Activated naive CD4-positive, alpha-beta T cell treated with anti-CD3 and anti-CD28 coated beads for 36 hours (primary cell): ENCODE data around the gene CCDC150. TPM values are rescaled to one million over a fixed set of nuclear protein-coding genes. Genes with fewer than 3 reads are reported as not detected.

Experiments used
- CTCF ChIA-PET: fragments of 350-600 bp; sonication (Branson Sonifier 250); formaldehyde crosslinking; loops from one replicate; lab custom pipeline; 2021; ENCODE audit warnings: antibody characterized with exemption; lab: Charles Lee
- DNase-seq: peaks from one replicate; pipeline ENCODE4 v3.0.0-alpha.2; 2020
- H3K27ac Mint-ChIP-seq: one replicate; pipeline ENCODE4 v1.8.0; 2021; ENCODE audit warnings: mild to moderate bottlenecking, mixed read lengths
- H3K27me3 Mint-ChIP-seq: one replicate; pipeline ENCODE4 v1.8.0; 2021; ENCODE audit warnings: low read depth, mixed read lengths
- H3K36me3 Mint-ChIP-seq: one replicate; pipeline ENCODE4 v1.8.0; 2021; ENCODE audit warnings: low read depth, mixed read lengths
- H3K4me1 Mint-ChIP-seq: one replicate; pipeline ENCODE4 v1.8.0; 2021; ENCODE audit warnings: low read depth, mixed read lengths
- H3K4me3 Mint-ChIP-seq: one replicate; pipeline ENCODE4 v1.8.0; 2021; ENCODE audit warnings: mild to moderate bottlenecking, moderate library complexity, mixed read lengths
- H3K9me3 Mint-ChIP-seq: one replicate; pipeline ENCODE4 v1.8.0; 2021; ENCODE audit warnings: mixed read lengths
- intact Hi-C: fragments of 100-400 bp; cut with micrococcal nuclease; formaldehyde crosslinking; loops from one replicate; pipeline ENCODE4 v1.15.1; 2023
- total RNA-seq, 2 experiments: library from RNA; stranded (reverse); gene quantifications; one replicate each; pipeline ENCODE4 v1.2.3, GENCODE V29; 2021

CCDC150 gene
- total RNA-seq, 2 experiments from 2014 or later, result 10.1 to 10.8 TPM

GRCh38 chr2:196750291-196750923, 110.9 kb downstream of the CCDC150 start:
- no peak overlapping the region for H3K4me3 Mint-ChIP-seq
- peaks cover 17% of the 10 kb centered on the region for H3K9me3 Mint-ChIP-seq
- CTCF ChIA-PET, result interaction anchor here (0.9 to 1.8 kb wide), 20 partner anchors 9 to 633 kb away, joined by 3 to 10 read pairs (median 4); partner anchors contain the start of gene GTF3C3
- H3K27me3 Mint-ChIP-seq, result no peaks in the 10 kb centered on the region
- no peak overlapping the region for H3K27ac Mint-ChIP-seq
- DNase-seq, result no peak
- H3K4me1 Mint-ChIP-seq, result peaks cover 9% of the 10 kb centered on the region
- intact Hi-C loops, result loop anchor here (2.0 to 10.0 kb wide), 4 partner anchors 418 to 1027 kb away; no protein-coding TSS in a partner anchor
- H3K36me3 Mint-ChIP-seq, result peaks cover 4% of the 10 kb centered on the region

DNA sequence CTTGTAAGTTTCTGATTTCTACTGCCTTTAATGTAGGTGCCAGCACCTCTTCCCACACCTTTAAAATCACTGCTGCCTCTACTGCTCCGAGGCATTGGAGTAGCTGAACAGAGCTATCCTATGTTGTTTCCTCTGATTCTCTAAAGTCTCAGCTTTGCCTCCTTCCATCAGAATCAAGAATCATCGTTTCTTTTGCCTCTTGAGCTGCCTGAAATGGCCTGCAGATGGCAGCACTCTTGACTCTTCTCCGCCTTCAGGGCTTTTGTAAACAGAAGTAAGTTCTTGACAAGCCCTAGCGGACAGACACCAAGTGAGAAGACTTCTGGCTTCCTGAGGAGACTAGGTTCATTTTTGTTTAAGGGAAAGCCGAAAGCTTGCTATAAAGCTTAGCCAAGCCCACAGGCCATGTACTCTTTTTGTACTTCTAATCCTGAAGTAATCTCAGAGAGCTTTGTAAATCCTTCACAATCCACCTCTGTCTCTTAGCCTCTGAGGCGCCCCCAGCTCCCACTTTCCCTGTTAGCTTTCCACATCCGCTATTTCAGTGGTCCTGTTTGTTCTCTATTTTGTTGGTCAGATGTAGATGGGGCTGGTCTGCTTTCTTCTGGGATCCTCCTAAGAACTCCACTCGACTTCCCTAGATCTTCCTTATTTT, 111.6 kb downstream of the CCDC150 start:
- CTCF ChIA-PET, result interaction anchor here (0.7 to 1.8 kb wide), 22 partner anchors 9 to 632 kb away, joined by 3 to 10 read pairs (median 4); partner anchors contain the start of gene GTF3C3

GRCh38 chr2:196758474-196759377, 119.2 kb downstream of the CCDC150 start:
- no peak overlapping the region for H3K4me3 Mint-ChIP-seq
- CTCF ChIA-PET, result interaction anchor here (1.1 kb wide), 1 partner anchor 11 kb away, joined by 3 read pairs; no protein-coding TSS in a partner anchor
- intact Hi-C loops, result loop anchor here (1.0 to 10.0 kb wide), 2 partner anchors 460 to 624 kb away; no protein-coding TSS in a partner anchor
- peaks cover 32% of the 10 kb centered on the region for H3K36me3 Mint-ChIP-seq
- no peaks in the 10 kb centered on the region for H3K27me3 Mint-ChIP-seq
- no peak overlapping the region for H3K27ac Mint-ChIP-seq
- DNase-seq, result no peak
- H3K4me1 Mint-ChIP-seq, result no peaks in the 10 kb centered on the region
- H3K9me3 Mint-ChIP-seq, result peaks cover 36% of the 10 kb centered on the region

More for the DNA sequence above, 111.6 kb downstream of the CCDC150 start:
- DNase-seq, result peak; percentile 83
- H3K4me3 Mint-ChIP-seq, result no peak overlapping the region
- H3K4me1 Mint-ChIP-seq, result peaks cover 9% of the 10 kb centered on the region
- H3K27me3 Mint-ChIP-seq, result no peaks in the 10 kb centered on the region
- no peak overlapping the region for H3K27ac Mint-ChIP-seq
- peaks cover 4% of the 10 kb centered on the region for H3K36me3 Mint-ChIP-seq
- H3K9me3 Mint-ChIP-seq, result peaks cover 24% of the 10 kb centered on the region
- intact Hi-C loops, result loop anchor here (1.0 to 10.0 kb wide), 7 partner anchors 32 to 1026 kb away; no protein-coding TSS in a partner anchor

- H3K4me3 Mint-ChIP-seq, result no peak overlapping the region
- H3K27me3 Mint-ChIP-seq, result no peaks in the 10 kb centered on the region
- no peak overlapping the region for H3K27ac Mint-ChIP-seq
- DNase-seq, result no peak
- peaks cover 37% of the 10 kb centered on the region for H3K36me3 Mint-ChIP-seq
- intact Hi-C loops, result loop anchor here (1.0 to 10.0 kb wide), 2 partner anchors 461 to 625 kb away; no protein-coding TSS in a partner anchor
- H3K9me3 Mint-ChIP-seq, result peaks cover 30% of the 10 kb centered on the region
- CTCF ChIA-PET, result no interaction called here
- H3K4me1 Mint-ChIP-seq, result no peaks in the 10 kb centered on the region
Observed at GRCh38 chr2:196759378-196759706, 119.8 kb downstream of the CCDC150 start.

GRCh38 chr2:196767101-196767500, 127.6 kb downstream of the CCDC150 start:
- Mint-ChIP-seq H3K27me3 (no peaks in the 10 kb centered on the region), H3K4me1 (no peaks in the 10 kb centered on the region), H3K4me3 (no peak overlapping the region), H3K36me3 (peaks cover 43% of the 10 kb centered on the region), H3K27ac (no peak overlapping the region), H3K9me3 (no peaks in the 10 kb centered on the region)
- CTCF ChIA-PET, result interaction anchor here (0.6 to 1.6 kb wide), 2 partner anchors 16 to 19 kb away, joined by 3 to 9 read pairs; no protein-coding TSS in a partner anchor
- intact Hi-C loops, result no loop called here
- no peak for DNase-seq

Other genes starting within 250 kb of the CCDC150 start
- under 1 TPM; 0.64 to 0.81 TPM for gene HECW2, start 46.2 kb upstream of the CCDC150 start, total RNA-seq
- gene GTF3C3, start 160.0 kb downstream of the CCDC150 start, total RNA-seq, result 10 to 100 TPM; 80.4 to 86.2 TPM
- gene C2orf66, start 169.6 kb downstream of the CCDC150 start, total RNA-seq, result not detected